Kidney (tissue), 22 donors: ENCODE results near the gene SCO2. TPM values are rescaled to one million over a fixed set of nuclear protein-coding genes. Genes with fewer than 3 reads are reported as not detected.
A peak's percentile ranks its signal among the peaks of the same experiment; 100 is the strongest.

Experiments used
- DNase-seq, 5 donors: peaks; one replicate each; pipeline ENCODE4 v3.0.0-alpha.2; 2013 to 2020
- FAIRE-seq: peaks from 2 replicates; lab custom pipeline; 2012; peaks lifted over from hg19 to GRCh38; lab: Jason Lieb, UNC
- H3K27ac ChIP-seq, 2 donors: one replicate each; pipeline ENCODE4 v1.7.0; 2013; ENCODE audit warnings: low read depth in 2 of 2, low read length in 2 of 2, inconsistent platforms in 1 of 2
- H3K27me3 ChIP-seq: one replicate; pipeline ENCODE4 v1.7.1; 2013; ENCODE audit warnings: low read length, inconsistent platforms; ENCODE audit not compliant: control insufficient read depth, insufficient read depth
- H3K36me3 ChIP-seq, 3 donors: one replicate each; pipeline versions ENCODE4 v1.7.0 to v1.7.1; 2013; ENCODE audit warnings: low read length in 3 of 3, control low read depth in 1 of 3, inconsistent platforms in 1 of 3; ENCODE audit not compliant: insufficient read depth in 3 of 3, control insufficient read depth in 2 of 3
- H3K4me1 ChIP-seq, 3 donors: one replicate each; pipeline versions ENCODE4 v1.7.0 to v1.7.1; 2013; ENCODE audit warnings: low read length in 3 of 3, inconsistent platforms in 1 of 3, low read depth in 1 of 3; ENCODE audit not compliant: control insufficient read depth in 2 of 3, insufficient read depth in 2 of 3
- H3K4me3 ChIP-seq, 3 donors: one replicate each; pipeline versions ENCODE4 v1.7.0 to v1.8.1; 2013; ENCODE audit warnings: low read length in 3 of 3, control low read depth in 1 of 3, inconsistent platforms in 1 of 3
- H3K9ac ChIP-seq, 3 donors: one replicate each; pipeline versions ENCODE4 v1.7.0 to v1.7.1; 2013; ENCODE audit warnings: low read length in 3 of 3, control low read depth in 1 of 3, inconsistent platforms in 1 of 3
- H3K9me3 ChIP-seq, 3 donors: one replicate each; pipeline versions ENCODE4 v1.7.0 to v1.7.1; 2013; ENCODE audit warnings: low read length in 3 of 3, control low read depth in 1 of 3, inconsistent platforms in 1 of 3; ENCODE audit not compliant: control insufficient read depth in 2 of 3, insufficient read depth in 1 of 3
- CTCF ChIP-seq: IDR thresholded peaks from 3 replicates; pipeline ENCODE4 v1.5.1; 2012; ENCODE audit warnings: mild to moderate bottlenecking, moderate library complexity, borderline replicate concordance; ENCODE audit not compliant: insufficient read depth; ENCODE audit errors: extremely low read depth
- intact Hi-C: fragments of 100-400 bp; cut with DNase I; formaldehyde crosslinking; loops from one replicate; pipeline ENCODE4 v1.11.1; 2022
- long read RNA-seq, 10 donors: library from polyadenylated mRNA in 1 of 10; unstranded in 1 of 10; transcript quantifications; one replicate each; pipeline ENCODE4 v2.0.0 and lab custom pipeline, GENCODE V29; 2021 to 2026
- polyA plus RNA-seq: library from polyadenylated mRNA; stranded (reverse); fragments of 350-450 nt; fragmentation: Illumina TruSeq; extraction: RNeasy Lipid Tissue Mini Kit (QIAGEN cat#74804); gene quantifications from one replicate; pipeline ENCODE4 v1.2.3, GENCODE V29; 2014; ENCODE audit warnings: low read depth, low replicate concordance; ENCODE audit not compliant: insufficient read depth
- total RNA-seq: library from RNA; stranded (reverse); fragmentation: NEBNext Ultra II Directional; extraction: Animal tissue kit (Norgen Biotek cat#: 25700); gene quantifications from one replicate; pipeline ENCODE4 v1.2.1, GENCODE V29; 2021
- donor health status: control.
- donor health status: control.
- donor health status: control.
- donor health status: control.
- donor health status: control.
- donor health status: DM: yes; HTN: yes; CAD: no.
- donor health status: Normal renal cell carcinoma (clear cell type).

The SCO2 gene
- 4.1 TPM for total RNA-seq
- polyA plus RNA-seq, result 1.1 TPM
- long read RNA-seq, donor 1, result 0 reads
- long read RNA-seq, donor 2, partial matches to known transcripts, result 0 of 1 reads
- long read RNA-seq, donor 2, other reads (novel, unspliced or antisense), result 0 of 1 reads
- long read RNA-seq, donor 3, result 0 reads
- long read RNA-seq, donor 4, partial matches to known transcripts, result 0 of 1 reads
- long read RNA-seq, donor 4, other reads (novel, unspliced or antisense), result 0 of 1 reads
- long read RNA-seq, donor 5, result 0 reads
- long read RNA-seq, donor 6, partial matches to known transcripts, result 0 of 1 reads
- long read RNA-seq, donor 6, other reads (novel, unspliced or antisense), result 0 of 1 reads
- long read RNA-seq, donor 7, partial matches to known transcripts, result 0 of 15 reads
- long read RNA-seq, donor 7, other reads (novel, unspliced or antisense), result 13 of 15 reads
- long read RNA-seq, donor 8, result 0 reads
- long read RNA-seq, donor 9, result 0 reads
- long read RNA-seq, donor 10, result 0 reads

DNA sequence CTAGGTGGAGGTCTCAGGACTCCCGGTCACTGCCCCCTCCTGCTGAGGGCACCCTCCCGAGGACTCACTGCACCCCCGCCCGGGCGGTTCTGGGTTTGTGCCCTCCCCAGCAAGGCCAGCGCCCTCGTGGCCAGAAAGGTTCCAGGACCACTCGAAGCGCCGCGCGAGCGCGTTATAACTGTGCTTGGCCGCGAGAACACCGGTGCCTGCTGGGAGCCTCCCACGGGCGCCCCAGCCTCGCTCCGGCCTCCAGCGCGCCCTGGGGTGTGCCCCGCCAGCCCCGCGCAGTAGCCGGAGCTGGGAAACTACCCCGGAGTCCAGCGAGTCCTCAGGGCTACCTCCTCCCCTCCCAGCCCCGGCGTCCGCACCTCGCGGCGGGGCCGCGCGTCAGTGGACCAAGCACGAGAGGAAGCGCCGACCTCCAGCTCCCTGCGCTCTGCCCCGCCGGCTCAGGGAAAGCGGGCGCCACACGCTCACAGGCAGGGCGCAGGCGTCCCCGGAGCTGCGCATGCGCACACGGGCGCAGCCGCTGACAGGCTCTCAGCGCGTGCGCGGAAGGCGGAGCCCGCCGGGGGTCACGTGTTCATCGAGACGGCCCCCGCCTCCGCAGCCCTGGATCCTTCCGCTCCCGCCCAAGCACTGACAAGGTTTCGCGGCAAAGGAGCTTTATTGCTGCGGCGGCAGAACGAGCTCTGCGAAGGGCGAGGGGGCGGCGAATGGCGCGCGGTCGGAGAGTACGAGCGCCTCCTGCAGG, at the start of gene SCO2:
TSS of gene SCO2 (minus strand) at position 495 of the 754 bp plus-strand sequence. CDS start 1,187 bp downstream, outside the sequence.
- DNase-seq (peak; percentile 97 to 99 (median 99)), FAIRE-seq (no peak)
- H3K36me3 ChIP-seq, result peaks cover 0 to 7% (median 6%) of the 10 kb centered on the region in 3 donors
- no peak for TF ChIP-seq CTCF
- peaks cover 0 to 22% (median 11%) of the 10 kb centered on the region in 3 donors for H3K4me1 ChIP-seq
- peak within 1 kb of the TSS; percentile 89 to 95 for H3K27ac ChIP-seq
- peak within 1 kb of the TSS; percentile 36 to 65 (median 52) for H3K4me3 ChIP-seq
- peaks cover 2% of the 10 kb centered on the region for H3K27me3 ChIP-seq
- intact Hi-C loops, result no loop called here
- H3K9me3 ChIP-seq, result no peaks in the 10 kb centered on the region
- peak within 1 kb of the TSS in 1 of 3 donors; percentile 61 for H3K9ac ChIP-seq

DNA sequence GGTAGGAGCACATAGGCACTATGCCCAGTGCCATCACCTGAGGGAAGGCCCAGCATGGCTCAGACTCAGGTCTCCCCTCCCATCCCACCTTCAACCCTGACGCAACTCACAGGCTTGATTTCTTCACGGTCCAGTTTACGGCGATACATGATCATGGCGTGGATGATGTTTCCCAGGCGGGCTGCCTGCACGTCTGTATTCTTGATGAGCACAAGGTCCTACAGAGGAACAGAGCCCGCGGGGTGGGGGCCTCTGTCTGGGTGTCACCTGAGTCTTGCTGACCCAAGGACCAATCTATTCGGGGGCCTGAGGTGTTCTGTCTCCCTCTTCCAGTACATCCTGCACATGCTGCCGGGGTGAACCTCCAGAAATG, 49.0 kb upstream of the SCO2 start:
- Histone ChIP-seq H3K27me3 (no peaks in the 10 kb centered on the region), H3K4me3 (no peak overlapping the region), H3K9ac (no peak overlapping the region), H3K36me3 (peaks cover 0 to 10% (median 7%) of the 10 kb centered on the region in 3 donors), H3K4me1 (peaks cover 0 to 20% (median 9%) of the 10 kb centered on the region in 3 donors), H3K27ac (no peak overlapping the region), H3K9me3 (no peaks in the 10 kb centered on the region)
- no peak for FAIRE-seq
- intact Hi-C loops, result no loop called here
- no peak for DNase-seq
- no peak for TF ChIP-seq CTCF

DNA sequence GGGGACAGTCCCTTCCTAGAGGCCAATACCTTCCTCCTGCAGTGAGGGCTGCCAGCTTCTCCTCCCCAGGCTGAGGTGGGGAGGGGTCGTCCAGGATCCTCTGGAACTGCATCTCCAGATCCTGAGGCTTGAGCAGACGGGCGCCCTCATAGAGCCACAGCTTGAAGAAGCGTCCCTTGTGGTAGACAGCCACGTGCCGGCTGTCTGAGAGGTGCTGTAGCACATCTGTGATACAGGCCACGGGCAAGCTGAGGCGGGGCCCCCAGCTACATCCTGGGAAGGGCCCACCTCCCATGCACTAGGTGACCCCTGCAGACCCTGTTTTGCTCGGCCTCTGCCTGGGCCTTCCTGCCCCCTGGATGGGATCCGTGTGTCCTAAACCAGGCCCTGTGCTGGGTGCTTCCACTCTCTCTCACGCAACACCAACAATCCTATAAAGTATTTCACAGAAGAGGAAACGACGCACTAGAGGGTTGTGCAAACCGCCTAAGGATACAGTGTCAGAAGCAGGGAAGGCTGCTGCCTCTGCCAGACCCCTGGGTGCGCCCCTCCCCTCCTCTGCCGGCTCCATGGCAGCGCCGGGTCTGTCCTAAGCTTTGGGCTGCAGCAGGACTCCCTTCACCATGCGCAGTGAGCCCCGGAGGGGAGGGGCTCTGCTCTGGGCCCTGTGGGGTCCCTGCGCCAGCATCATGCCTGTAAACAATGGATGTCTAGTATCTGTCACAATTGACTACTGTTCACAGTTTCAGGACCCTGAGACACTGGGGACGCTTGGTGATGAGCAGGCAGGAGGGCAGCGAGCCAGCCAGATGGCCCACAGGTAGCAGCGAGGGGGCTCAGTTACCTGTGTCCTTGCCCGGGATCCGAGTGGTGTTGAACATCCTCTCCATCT, 48.3 kb upstream of the SCO2 start:
- no peaks in the 10 kb centered on the region for H3K9me3 ChIP-seq
- intact Hi-C loops, result no loop called here
- H3K4me1 ChIP-seq, result peaks cover 0 to 22% (median 11%) of the 10 kb centered on the region in 3 donors
- FAIRE-seq (no peak), DNase-seq (no peak)
- no peak for TF ChIP-seq CTCF
- no peak overlapping the region for H3K27ac ChIP-seq
- H3K4me3 ChIP-seq, result no peak overlapping the region
- H3K9ac ChIP-seq, result no peak overlapping the region
- H3K36me3 ChIP-seq, result peaks cover 0 to 10% (median 7%) of the 10 kb centered on the region in 3 donors
- H3K27me3 ChIP-seq, result no peaks in the 10 kb centered on the region
